ENCODE results near the gene DBNDD1. TPM values are rescaled to one million over a fixed set of nuclear protein-coding genes. Genes with fewer than 3 reads are reported as not detected.
"Not testable (repeated sequence)": the region's sequence is repeated elsewhere in the genome, so short reads cannot be mapped to it uniquely, and the experiment has no call there.

The DBNDD1 gene
- total RNA-seq, 4 donors from 2014 or later = 1.1 to 4.1 (median 3.5) TPM

GRCh38 chr16:89999831-90000574 is 19.3 kb downstream of the DBNDD1 start:
- H3K36me3 ChIP-seq = peaks cover 0 to 57% of the 10 kb centered on the region in 2 donors
- 80 to 100% methylated on average over 1 of the region's 38 CpGs for WGBS, 2 donors (ENCODE audit: low coverage in 1 of 2)
- no peak for TF ChIP-seq POLR2AphosphoS5 (IDR thresholded peaks at IDR 0.05)
- no peak for TF ChIP-seq CTCF (IDR thresholded peaks at IDR 0.05)
- no peak for TF ChIP-seq EP300 (IDR thresholded peaks at IDR 0.05)
- TF ChIP-seq POLR2A (IDR thresholded peaks at IDR 0.05) = no peak
- no peaks in the 10 kb centered on the region for H3K9me3 ChIP-seq
- H3K4me3 ChIP-seq = no peak overlapping the region
- no peak overlapping the region for H3K27ac ChIP-seq
- no peak for ATAC-seq
- no peaks in the 10 kb centered on the region for H3K4me1 ChIP-seq
- H3K27me3 ChIP-seq = no peaks in the 10 kb centered on the region

GRCh38 chr16:89996178-89996489 is 23.1 kb downstream of the DBNDD1 start:
- H3K4me1 ChIP-seq = peaks cover 0 to 6% (median 0%) of the 10 kb centered on the region in 3 donors
- TF ChIP-seq CTCF (IDR thresholded peaks at IDR 0.05) (no peak), POLR2AphosphoS5 (IDR thresholded peaks at IDR 0.05) (no peak), POLR2A (IDR thresholded peaks at IDR 0.05) (no peak), EP300 (IDR thresholded peaks at IDR 0.05) (no peak)
- H3K36me3 ChIP-seq = peaks cover 0 to 95% of the 10 kb centered on the region in 2 donors
- H3K9me3 ChIP-seq = no peaks in the 10 kb centered on the region
- no peak overlapping the region for H3K4me3 ChIP-seq
- no peaks in the 10 kb centered on the region for H3K27me3 ChIP-seq
- peak overlapping the region; percentile 74 to 91 (median 80) for H3K27ac ChIP-seq
- 100% methylated on average over 1 of the region's 1 CpG for WGBS, 2 donors (ENCODE audit: low coverage in 1 of 2)
- ATAC-seq = no peak

GRCh38 chr16:89995475-89996177 is 23.6 kb downstream of the DBNDD1 start:
- TF ChIP-seq POLR2AphosphoS5 (IDR thresholded peaks at IDR 0.05) = peak; percentile 51
- not testable (repeated sequence) for H3K4me1 ChIP-seq, H3K9me3 ChIP-seq, ATAC-seq, H3K27me3 ChIP-seq, H3K4me3 ChIP-seq
- H3K27ac ChIP-seq = peak overlapping the region; percentile 74 to 91 (median 80)
- WGBS, 2 donors (ENCODE audit: low coverage in 1 of 2) = 75 to 100% methylated on average over 1 to 3 of the region's 7 CpGs
- peaks cover 0 to 95% of the 10 kb centered on the region in 2 donors for H3K36me3 ChIP-seq

GRCh38 chr16:89994721-89995474 is 24.4 kb downstream of the DBNDD1 start:
- WGBS, 2 donors (ENCODE audit: low coverage in 1 of 2) = 45% methylated on average over 5 of the region's 8 CpGs; no CpG with 5 or more reads in 1 of the 2 donors
- ATAC-seq = peak; percentile 69
- Histone ChIP-seq H3K36me3 (peaks cover 0 to 95% of the 10 kb centered on the region in 2 donors), H3K27ac (peak overlapping the region; percentile 74 to 91 (median 80))
- not testable (repeated sequence) for H3K4me1 ChIP-seq, H3K4me3 ChIP-seq, H3K27me3 ChIP-seq, H3K9me3 ChIP-seq
- peak; percentile 39 for TF ChIP-seq POLR2AphosphoS5 (IDR thresholded peaks at IDR 0.05)

- ATAC-seq = no peak
- H3K9me3 ChIP-seq = no peaks in the 10 kb centered on the region
- no peak overlapping the region for H3K4me3 ChIP-seq
- 61% methylated on average over 4 of the region's 7 CpGs; no CpG with 5 or more reads in 1 of the 2 donors for WGBS, 2 donors (ENCODE audit: low coverage in 1 of 2)
- peak overlapping the region; percentile 74 to 91 (median 80) for H3K27ac ChIP-seq
- H3K27me3 ChIP-seq = no peaks in the 10 kb centered on the region
- no peak for TF ChIP-seq POLR2AphosphoS5 (IDR thresholded peaks at IDR 0.05)
- TF ChIP-seq EP300 (IDR thresholded peaks at IDR 0.05) = no peak
- no peak for TF ChIP-seq POLR2A (IDR thresholded peaks at IDR 0.05)
- TF ChIP-seq CTCF (IDR thresholded peaks at IDR 0.05) = no peak
- H3K4me1 ChIP-seq = peaks cover 0 to 6% (median 0%) of the 10 kb centered on the region in 3 donors
- H3K36me3 ChIP-seq = peaks cover 0 to 93% of the 10 kb centered on the region in 2 donors
Measured at GRCh38 chr16:89994389-89994720, 24.9 kb downstream of the DBNDD1 start.
